ENCODE results near the gene UFSP1. TPM values are rescaled to one million over a fixed set of nuclear protein-coding genes. Genes with fewer than 3 reads are reported as not detected.
"Not testable (repeated sequence)": the region's sequence is repeated elsewhere in the genome, so short reads cannot be mapped to it uniquely, and the experiment has no call there.

UFSP1 gene
- total and polyA plus RNA-seq, 10 of the 15 experiments (the other 5 are each of a cell fraction or from before 2014, with no cell fraction given) = 0.14 to 10.6 (median 2.8) TPM

DNA sequence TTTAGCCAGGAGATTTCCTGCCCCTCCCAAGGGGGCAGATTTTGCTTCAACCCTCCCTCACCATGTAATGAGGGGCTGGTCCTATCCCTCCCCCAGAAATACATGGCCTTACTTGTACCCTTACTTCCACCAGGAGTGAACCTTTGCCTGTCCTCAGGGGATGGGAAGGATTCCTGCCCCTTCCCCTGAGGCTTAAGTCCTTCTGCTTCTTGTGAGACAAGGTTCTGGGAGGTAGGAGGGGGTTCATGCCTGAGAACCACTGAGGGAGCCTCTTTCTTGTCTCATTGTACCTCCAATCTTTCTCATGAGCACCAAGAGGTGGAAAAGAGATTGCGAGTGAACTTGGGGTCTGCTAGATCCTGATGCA, 40.3 kb upstream of the UFSP1 start:
- SMC1A ChIA-PET (ENCODE audit: uncharacterized antibody, unreplicated experiment) = no interaction called here
- TF ChIP-seq ATF3 (IDR thresholded peaks at IDR 0.05; ENCODE audit: borderline replicate concordance, extremely low read depth, low read depth, low read length) = no peak
- no peak for TF ChIP-seq POLR2AphosphoS5 (IDR thresholded peaks at IDR 0.05; ENCODE audit: low read length)
- no peak for TF ChIP-seq KDM1A (IDR thresholded peaks at IDR 0.05; ENCODE audit: borderline replicate concordance)
- no peak for TF ChIP-seq NR2C1 (IDR thresholded peaks at IDR 0.05)
- no peak for TF ChIP-seq TAF1 (IDR thresholded peaks at IDR 0.05; ENCODE audit: borderline replicate concordance, low read depth, low read length)
- TF ChIP-seq E2F4 (IDR thresholded peaks at IDR 0.05; ENCODE audit: low read depth, low read length) = no peak
- no peak for TF ChIP-seq SREBF2 (IDR thresholded peaks at IDR 0.05; ENCODE audit: low read length)
- no TSS peak for BruUV-seq (replicated peaks)
- DNase-seq (ENCODE audit: low read depth, low spot score) (no peak), FAIRE-seq (no peak), ATAC-seq (no peak)
- Histone ChIP-seq H3K9me3 (replicated peaks; ENCODE audit: control insufficient read depth, insufficient read depth, low read length) (peaks cover 1% of the 10 kb centered on the region; the same call in 2 of the 3 replicates), H3K4me3 (no peak overlapping the region), H2AFZ (ENCODE audit: control insufficient read depth, low read depth, low read length) (no peak overlapping the region), H3K79me2 (ENCODE audit: control insufficient read depth, insufficient read depth, low read length) (no peaks in the 10 kb centered on the region), H3K27me3 (replicated peaks in 1 of 2; ENCODE audit: control insufficient read depth in 2 of 2, insufficient read depth in 2 of 2, low read length in 1 of 2) (no peaks in the 10 kb centered on the region; a peak in 1 of 4 replicates), H4K20me1 (ENCODE audit: control insufficient read depth, insufficient read depth) (no peaks in the 10 kb centered on the region), H3K9ac (ENCODE audit: control insufficient read depth, insufficient read depth, low read length) (no peak overlapping the region), H3K27ac (ENCODE audit: control insufficient read depth, insufficient read depth) (no peak overlapping the region), H3K4me2 (ENCODE audit: control insufficient read depth, insufficient read depth) (no peak overlapping the region), H3K4me1 (ENCODE audit: control insufficient read depth, insufficient read depth, low read length) (no peaks in the 10 kb centered on the region), H3K36me3 (ENCODE audit: control insufficient read depth in 2 of 2, insufficient read depth in 2 of 2, low read length in 1 of 2) (no peaks in the 10 kb centered on the region)
- POLR2A ChIA-PET = no interaction called here
- intact Hi-C loops (cut with micrococcal nuclease; ENCODE audit: unreplicated experiment) (no loop called here), in situ Hi-C loops (cut with MboI) (no loop called here)
- WGBS (ENCODE audit: insufficient coverage, insufficient replicate concordance, low lambda C conversion rate, missing lambda C conversion rate) = 41% methylated on average over 1 of the region's 1 CpG
- CTCF ChIA-PET = no interaction called here
- RAD21 ChIA-PET (ENCODE audit: unreplicated experiment) = no interaction called here

GRCh38 chr7:100923616-100924015, 34.1 kb upstream of the UFSP1 start:
- in situ Hi-C loops (cut with MboI); intact Hi-C loops (cut with micrococcal nuclease; ENCODE audit: unreplicated experiment); H3K27ac ChIP-seq (ENCODE audit: control insufficient read depth, insufficient read depth); ATAC-seq; H3K4me3 ChIP-seq; RAD21 ChIA-PET (ENCODE audit: unreplicated experiment); DNase-seq (ENCODE audit: low read depth, low spot score); H3K36me3 ChIP-seq (ENCODE audit: control insufficient read depth in 2 of 2, insufficient read depth in 2 of 2, low read length in 1 of 2); POLR2A ChIA-PET; H3K9me3 ChIP-seq (replicated peaks; ENCODE audit: control insufficient read depth, insufficient read depth, low read length); BruUV-seq (replicated peaks); SMC1A ChIA-PET (ENCODE audit: uncharacterized antibody, unreplicated experiment); CTCF ChIA-PET; FAIRE-seq; H3K4me1 ChIP-seq (ENCODE audit: control insufficient read depth, insufficient read depth, low read length); H3K27me3 ChIP-seq (replicated peaks in 1 of 2; ENCODE audit: control insufficient read depth in 2 of 2, insufficient read depth in 2 of 2, low read length in 1 of 2); H3K9ac ChIP-seq (ENCODE audit: control insufficient read depth, insufficient read depth, low read length); H3K79me2 ChIP-seq (ENCODE audit: control insufficient read depth, insufficient read depth, low read length); H4K20me1 ChIP-seq (ENCODE audit: control insufficient read depth, insufficient read depth); H2AFZ ChIP-seq (ENCODE audit: control insufficient read depth, low read depth, low read length); H3K4me2 ChIP-seq (ENCODE audit: control insufficient read depth, insufficient read depth): not testable (repeated sequence)
- WGBS (ENCODE audit: insufficient coverage, insufficient replicate concordance, low lambda C conversion rate, missing lambda C conversion rate) = 7% methylated on average over 4 of the region's 4 CpGs
